SK-N-SH (cell line): Measurements from ENCODE around the gene TNFRSF18. TPM values are rescaled to one million over a fixed set of nuclear protein-coding genes. Genes with fewer than 3 reads are reported as not detected.

ENCODE experiments used
- CTCF ChIA-PET: fragments of 300-600, 350-600 bp; formaldehyde crosslinking; extraction: SDS; loops from one replicate; lab custom pipeline; 2021; lab: Yijun Ruan, JAX
- POLR2A ChIA-PET: fragments of 350-600 bp; sonication (Branson Sonifier 250); formaldehyde crosslinking; extraction: SDS; loops from one replicate; lab custom pipeline; 2020; ENCODE audit warnings: antibody characterized with exemption, inconsistent platforms; lab: Yijun Ruan, JAX
- DNase-seq: peaks from one replicate; pipeline ENCODE4 v3.0.0; 2012
- H2AFZ ChIP-seq: fragments of 200-600 bp; sonication (generic); 2 replicates; pipeline ENCODE4 v1.8.1; 2016; ENCODE audit warnings: antibody characterized with exemption, mild to moderate bottlenecking, low read depth
- H3F3A ChIP-seq: fragments of 200-600 bp; sonication (generic); replicated peaks from 2 replicates; pipeline ENCODE3; 2016; ENCODE audit warnings: antibody characterized with exemption, mild to moderate bottlenecking; ENCODE audit not compliant: insufficient read depth
- H3K27ac ChIP-seq, 2 experiments: fragments of 200-500 bp in 1 of 2; fragments of 200-600 bp in 1 of 2; sonication (Bioruptor generic) in 1 of 2; sonication (generic), shearing (Covaris generic) in 1 of 2; 2 replicates each; pipeline versions ENCODE4 v1.5.1 to v1.6.1; 2014 to 2016; ENCODE audit warnings: low read depth in 2 of 2, inconsistent platforms in 1 of 2, low read length in 1 of 2, mild to moderate bottlenecking in 1 of 2, mixed read lengths in 1 of 2
- H3K27me3 ChIP-seq: fragments of 200-600 bp; sonication (generic), shearing (Covaris generic); 2 replicates; pipeline ENCODE4 v1.6.1; 2016; ENCODE audit warnings: mixed run types; ENCODE audit not compliant: insufficient read depth
- H3K36me3 ChIP-seq, 2 experiments: fragments of 200-500 bp in 1 of 2; fragments of 200-600 bp in 1 of 2; sonication (Bioruptor generic) in 1 of 2; sonication (generic) in 1 of 2; replicated peaks in 1 of 2; 2 replicates each; pipeline versions ENCODE3 to v1.5.1; 2014 to 2016; ENCODE audit warnings: low read length in 1 of 2, mild to moderate bottlenecking in 1 of 2; ENCODE audit not compliant: insufficient read depth in 2 of 2, control insufficient read depth in 1 of 2
- H3K4me1 ChIP-seq, 2 experiments: fragments of 200-500 bp in 1 of 2; fragments of 200-600 bp in 1 of 2; sonication (Bioruptor generic) in 1 of 2; sonication (generic), shearing (Covaris generic) in 1 of 2; 2 replicates each; pipeline versions ENCODE4 v1.5.1 to v1.6.1; 2014 to 2016; ENCODE audit warnings: low read depth in 1 of 2, low read length in 1 of 2, mixed run types in 1 of 2; ENCODE audit not compliant: insufficient read depth in 2 of 2, control insufficient read depth in 1 of 2
- H3K4me2 ChIP-seq: fragments of 200-600 bp; sonication (generic), shearing (Covaris generic); 2 replicates; pipeline ENCODE4 v1.6.1; 2017; ENCODE audit warnings: mixed run types
- H3K4me3 ChIP-seq, 2 experiments: fragments of 200-500 bp in 1 of 2; fragments of 200-600 bp in 1 of 2; sonication (Bioruptor generic) in 1 of 2; sonication (generic), shearing (Covaris generic) in 1 of 2; 2 replicates each; pipeline versions ENCODE4 v1.5.1 to v1.8.1; 2014 to 2016; ENCODE audit warnings: low read depth in 2 of 2, inconsistent platforms in 1 of 2, low read length in 1 of 2, mild to moderate bottlenecking in 1 of 2, mixed read lengths in 1 of 2, moderate library complexity in 1 of 2
- H3K79me2 ChIP-seq: fragments of 200-600 bp; sonication (generic); 2 replicates; pipeline ENCODE4 v1.8.1; 2017; ENCODE audit warnings: mild to moderate bottlenecking; ENCODE audit not compliant: insufficient read depth
- H3K9ac ChIP-seq: fragments of 200-600 bp; sonication (generic); 2 replicates; pipeline ENCODE4 v1.6.1; 2017; ENCODE audit warnings: mixed run types
- H3K9me2 ChIP-seq: fragments of 200-600 bp; sonication (generic); 2 replicates; pipeline ENCODE4 v1.6.1; 2017; ENCODE audit warnings: mixed run types
- H3K9me3 ChIP-seq: fragments of 200-600 bp; sonication (generic); 2 replicates; pipeline ENCODE4 v1.6.1; 2017; ENCODE audit warnings: mixed run types, mild to moderate bottlenecking, moderate library complexity
- H4K20me1 ChIP-seq: fragments of 200-600 bp; sonication (generic); 2 replicates; pipeline ENCODE4 v1.6.1; 2017; ENCODE audit warnings: mild to moderate bottlenecking, mixed run types; ENCODE audit not compliant: insufficient read depth
- CHD2 ChIP-seq: fragments of 150-350 bp; IDR thresholded peaks from 2 replicates; pipeline ENCODE4 v1.6.1; 2018; ENCODE audit warnings: low read length; ENCODE audit not compliant: partially characterized antibody
- FOSL2 ChIP-seq: IDR thresholded peaks from 2 replicates; pipeline ENCODE4 v1.4.0; 2012; ENCODE audit warnings: low read depth, mild to moderate bottlenecking, moderate library complexity, borderline replicate concordance
- FOXM1 ChIP-seq: IDR thresholded peaks from 2 replicates; pipeline ENCODE4 v1.4.0; 2012; ENCODE audit warnings: low read depth, mild to moderate bottlenecking
- GATA2 ChIP-seq: sonication (generic); formaldehyde crosslinking; IDR thresholded peaks from 2 replicates; pipeline ENCODE4 v1.5.0; 2020; ENCODE audit warnings: mild to moderate bottlenecking, missing genetic modification reagents
- MAX ChIP-seq: IDR thresholded peaks from 2 replicates; pipeline ENCODE4 v1.4.0; 2012; ENCODE audit warnings: low read depth
- MXI1 ChIP-seq: IDR thresholded peaks from 2 replicates; pipeline ENCODE4 v1.6.1; 2012; ENCODE audit warnings: mild to moderate bottlenecking, low read depth, low read length, improper control_type of control experiment
- RCOR1 ChIP-seq: fragments of 150-350 bp; IDR thresholded peaks from 2 replicates; pipeline ENCODE4 v1.6.1; 2017; ENCODE audit warnings: antibody characterized with exemption, low read length
- REST ChIP-seq: IDR thresholded peaks from 2 replicates; pipeline ENCODE4 v1.6.1; 2012; ENCODE audit warnings: mild to moderate bottlenecking, low read depth, low read length, moderate library complexity
- SIN3A ChIP-seq: IDR thresholded peaks from 2 replicates; pipeline ENCODE4 v1.6.1; 2012; ENCODE audit warnings: low read depth, mild to moderate bottlenecking, low read length, moderate library complexity, borderline replicate concordance
- SMC3 ChIP-seq: IDR thresholded peaks from 2 replicates; pipeline ENCODE4 v1.6.1; 2012; ENCODE audit warnings: low read depth, low read length, improper control_type of control experiment
- TAF1 ChIP-seq: IDR thresholded peaks from 2 replicates; pipeline ENCODE4 v1.6.1; 2012; ENCODE audit warnings: low read depth, mild to moderate bottlenecking, low read length, moderate library complexity, borderline replicate concordance
- whole genome bisulfite sequencing: methylation state at CpG from one replicate; pipeline ENCODE4 v1.1.6; 2017; ENCODE audit warnings: low lambda C conversion rate; 5-methylcytosine and 5-hydroxymethylcytosine counted together
- polyA plus RNA-seq, 3 experiments: library from polyadenylated mRNA; depleted of rRNA; stranded (reverse); fragments of >200 nt; gene quantifications; 2 replicates each; pipeline ENCODE4 v1.2.3, GENCODE V29; 2012

TNFRSF18 gene
- polyA plus RNA-seq, 1 of the 3 experiments (the other 2 are of a cell fraction), result 0.05 TPM

- ChIA-PET POLR2A (no interaction called here), CTCF (no interaction called here)
- TF ChIP-seq MXI1 (no peak), GATA2 (no peak), SIN3A (no peak)
- no peaks in the 10 kb centered on the region for H3K36me3 ChIP-seq
- no peaks in the 10 kb centered on the region for H3K9me2 ChIP-seq
- DNase-seq, result no peak
- H3K4me2 ChIP-seq, result no peak overlapping the region
- 59% methylated on average over 23 of the region's 48 CpGs for WGBS
- H3K9ac ChIP-seq, result no peak overlapping the region
- no peaks in the 10 kb centered on the region for H3K9me3 ChIP-seq
- no peak overlapping the region for H2AFZ ChIP-seq
- no peaks in the 10 kb centered on the region for H3K79me2 ChIP-seq
- H3K4me1 ChIP-seq, result no peaks in the 10 kb centered on the region
- no peaks in the 10 kb centered on the region for H4K20me1 ChIP-seq
- H3K27ac ChIP-seq, result no peak overlapping the region
- H3K27me3 ChIP-seq, result no peaks in the 10 kb centered on the region
- H3K4me3 ChIP-seq, result no peak overlapping the region
- no peaks in the 10 kb centered on the region for H3F3A ChIP-seq
These were observed 41.5 kb downstream of the TNFRSF18 start for GRCh38 chr1:1164701-1165451.

DNA sequence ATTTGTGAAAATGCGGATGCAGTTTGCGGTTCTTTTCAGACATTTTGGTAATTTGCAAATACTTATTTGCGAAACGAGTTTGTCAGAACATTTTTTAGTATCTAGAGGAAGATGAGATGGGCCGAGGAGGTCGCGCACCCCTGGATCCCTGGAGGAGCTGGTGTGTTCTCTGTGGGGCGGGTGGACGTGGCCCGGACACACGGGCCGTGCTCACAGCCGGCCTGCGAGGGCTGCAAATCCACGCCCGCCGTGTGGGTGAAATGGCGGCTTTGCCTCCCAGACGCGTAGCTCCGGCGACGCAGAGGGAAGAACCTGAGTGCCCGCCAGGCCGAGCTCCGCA is 42.1 kb downstream of the TNFRSF18 start:
- TF ChIP-seq FOXM1 (no peak), TAF1 (no peak), CHD2 (no peak), SMC3 (no peak), SIN3A (no peak), RCOR1 (no peak), FOSL2 (no peak), GATA2 (no peak), MAX (no peak)
- TF ChIP-seq, all 33 proteins: peak for 0
- no peaks in the 10 kb centered on the region for H3K36me3 ChIP-seq
- H3K27ac ChIP-seq, result no peak overlapping the region
- no peak for DNase-seq
- no peaks in the 10 kb centered on the region for H3K4me1 ChIP-seq
- no peaks in the 10 kb centered on the region for H3F3A ChIP-seq
- no peaks in the 10 kb centered on the region for H3K79me2 ChIP-seq
- H2AFZ ChIP-seq, result no peak overlapping the region
- H3K4me2 ChIP-seq, result no peak overlapping the region
- no peak overlapping the region for H3K9ac ChIP-seq
- no peak overlapping the region for H3K4me3 ChIP-seq
- ChIA-PET POLR2A (no interaction called here), CTCF (no interaction called here)
- H3K9me3 ChIP-seq, result no peaks in the 10 kb centered on the region
- whole genome bisulfite sequencing, result 81% methylated on average over 8 of the region's 26 CpGs
- no peaks in the 10 kb centered on the region for H3K9me2 ChIP-seq
- no peaks in the 10 kb centered on the region for H3K27me3 ChIP-seq
- H4K20me1 ChIP-seq, result no peaks in the 10 kb centered on the region

DNA sequence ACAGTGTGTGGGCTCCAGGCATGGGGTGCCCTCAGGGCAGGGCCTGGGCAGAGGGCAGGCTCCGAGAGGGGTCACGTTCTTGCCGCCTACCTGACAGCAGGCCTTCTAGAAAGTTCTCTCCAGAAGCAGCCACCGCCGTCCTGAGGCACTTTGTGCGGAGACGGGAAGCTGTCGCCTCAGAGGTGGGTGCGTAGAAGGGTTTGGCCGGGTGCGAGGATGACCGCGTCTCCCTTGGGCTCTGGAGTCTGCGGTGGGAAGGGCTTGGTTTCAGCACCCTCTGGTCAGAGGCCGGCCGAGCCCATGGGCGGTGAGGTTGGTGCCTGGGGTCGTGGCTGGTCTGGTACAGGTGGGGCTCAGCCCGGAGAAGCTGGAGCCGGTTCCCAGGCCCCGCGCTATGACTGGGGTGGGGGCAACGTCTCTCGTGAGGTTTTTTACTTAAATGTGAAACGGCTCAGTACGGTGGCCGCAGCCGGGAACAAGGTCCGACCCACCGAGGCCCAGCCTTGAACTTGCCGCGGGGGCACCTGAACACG is 42.8 kb downstream of the TNFRSF18 start:
- TF ChIP-seq RCOR1 (no peak), REST (no peak)
- H3K27me3 ChIP-seq, result no peaks in the 10 kb centered on the region
- DNase-seq, result no peak
- H2AFZ ChIP-seq, result no peak overlapping the region
- 90% methylated on average over 9 of the region's 33 CpGs for WGBS
- H3K9ac ChIP-seq, result no peak overlapping the region
- H3K36me3 ChIP-seq, result no peaks in the 10 kb centered on the region
- H3K79me2 ChIP-seq, result no peaks in the 10 kb centered on the region
- no peak overlapping the region for H3K27ac ChIP-seq
- H3K4me3 ChIP-seq, result no peak overlapping the region
- no peak overlapping the region for H3K4me2 ChIP-seq
- no peaks in the 10 kb centered on the region for H3K9me3 ChIP-seq
- POLR2A ChIA-PET, result no interaction called here
- no peaks in the 10 kb centered on the region for H3F3A ChIP-seq
- no peaks in the 10 kb centered on the region for H4K20me1 ChIP-seq
- H3K4me1 ChIP-seq, result no peaks in the 10 kb centered on the region
- H3K9me2 ChIP-seq, result no peaks in the 10 kb centered on the region
- CTCF ChIA-PET, result interaction anchor here (1.0 kb wide), 1 partner anchor 42 kb away, joined by 3 read pairs; no protein-coding TSS in a partner anchor
